ENCODE results near the gene RWDD4.

DNA sequence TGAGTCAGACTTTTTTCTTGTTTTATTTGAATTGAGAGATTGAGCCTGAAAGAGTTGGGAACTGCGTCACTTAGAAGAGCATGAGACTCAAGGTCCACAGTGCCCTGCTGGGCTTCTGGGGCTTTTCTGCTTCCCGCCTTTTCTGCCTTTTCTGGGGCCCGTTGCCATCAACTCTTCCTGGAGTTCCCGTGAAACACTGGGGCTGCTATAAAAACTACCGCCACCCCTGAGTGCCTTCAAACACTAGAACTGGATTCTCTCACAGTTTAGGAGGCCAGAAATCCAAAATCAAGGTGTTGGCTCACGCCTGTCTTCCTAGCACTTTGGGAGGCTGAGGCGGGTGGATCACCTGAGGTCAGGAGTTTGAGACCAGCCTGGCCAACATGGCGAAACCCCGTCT lies 49.8 kb downstream of the RWDD4 start:
- TF ChIP-seq, protein P1, sequence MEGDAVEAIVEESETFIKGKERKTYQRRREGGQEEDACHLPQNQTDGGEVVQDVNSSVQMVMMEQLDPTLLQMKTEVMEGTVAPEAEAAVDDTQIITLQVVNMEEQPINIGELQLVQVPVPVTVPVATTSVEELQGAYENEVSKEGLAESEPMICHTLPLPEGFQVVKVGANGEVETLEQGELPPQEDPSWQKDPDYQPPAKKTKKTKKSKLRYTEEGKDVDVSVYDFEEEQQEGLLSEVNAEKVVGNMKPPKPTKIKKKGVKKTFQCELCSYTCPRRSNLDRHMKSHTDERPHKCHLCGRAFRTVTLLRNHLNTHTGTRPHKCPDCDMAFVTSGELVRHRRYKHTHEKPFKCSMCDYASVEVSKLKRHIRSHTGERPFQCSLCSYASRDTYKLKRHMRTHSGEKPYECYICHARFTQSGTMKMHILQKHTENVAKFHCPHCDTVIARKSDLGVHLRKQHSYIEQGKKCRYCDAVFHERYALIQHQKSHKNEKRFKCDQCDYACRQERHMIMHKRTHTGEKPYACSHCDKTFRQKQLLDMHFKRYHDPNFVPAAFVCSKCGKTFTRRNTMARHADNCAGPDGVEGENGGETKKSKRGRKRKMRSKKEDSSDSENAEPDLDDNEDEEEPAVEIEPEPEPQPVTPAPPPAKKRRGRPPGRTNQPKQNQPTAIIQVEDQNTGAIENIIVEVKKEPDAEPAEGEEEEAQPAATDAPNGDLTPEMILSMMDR (IDR thresholded peaks at IDR 0.05 in 8 of 11, conservative IDR thresholded peaks at IDR 0.05 in 3 of 11): no peak
- no peak for TF ChIP-seq POLR2A (IDR thresholded peaks at IDR 0.05)
